ENCODE results near the gene MAML3.
A peak's percentile ranks its signal among the peaks of the same experiment; 100 is the strongest.

MAML3 gene

DNA sequence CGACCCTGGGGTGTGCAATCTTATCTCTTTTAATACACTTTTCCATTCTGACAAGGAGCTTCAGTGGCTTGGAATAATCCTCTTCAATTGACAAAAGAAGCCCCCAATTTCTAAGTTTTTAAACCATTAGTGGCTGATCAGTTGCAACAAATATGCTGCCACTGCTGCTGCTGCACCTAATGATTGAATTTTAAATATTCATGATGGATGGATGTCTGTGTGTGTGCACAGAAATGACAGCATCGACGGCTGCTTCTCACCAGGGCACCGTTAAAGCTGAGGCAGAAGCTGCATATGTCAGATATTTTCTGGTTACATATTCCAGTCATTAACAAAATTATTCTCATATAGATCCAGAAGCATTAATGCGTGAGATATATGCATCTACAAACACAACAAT is 306.0 kb downstream of the MAML3 start:
- TF ChIP-seq, protein P1, sequence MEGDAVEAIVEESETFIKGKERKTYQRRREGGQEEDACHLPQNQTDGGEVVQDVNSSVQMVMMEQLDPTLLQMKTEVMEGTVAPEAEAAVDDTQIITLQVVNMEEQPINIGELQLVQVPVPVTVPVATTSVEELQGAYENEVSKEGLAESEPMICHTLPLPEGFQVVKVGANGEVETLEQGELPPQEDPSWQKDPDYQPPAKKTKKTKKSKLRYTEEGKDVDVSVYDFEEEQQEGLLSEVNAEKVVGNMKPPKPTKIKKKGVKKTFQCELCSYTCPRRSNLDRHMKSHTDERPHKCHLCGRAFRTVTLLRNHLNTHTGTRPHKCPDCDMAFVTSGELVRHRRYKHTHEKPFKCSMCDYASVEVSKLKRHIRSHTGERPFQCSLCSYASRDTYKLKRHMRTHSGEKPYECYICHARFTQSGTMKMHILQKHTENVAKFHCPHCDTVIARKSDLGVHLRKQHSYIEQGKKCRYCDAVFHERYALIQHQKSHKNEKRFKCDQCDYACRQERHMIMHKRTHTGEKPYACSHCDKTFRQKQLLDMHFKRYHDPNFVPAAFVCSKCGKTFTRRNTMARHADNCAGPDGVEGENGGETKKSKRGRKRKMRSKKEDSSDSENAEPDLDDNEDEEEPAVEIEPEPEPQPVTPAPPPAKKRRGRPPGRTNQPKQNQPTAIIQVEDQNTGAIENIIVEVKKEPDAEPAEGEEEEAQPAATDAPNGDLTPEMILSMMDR (IDR thresholded peaks at IDR 0.05; ENCODE audit: low read length, missing control alignments) = no peak
- DNase-seq (ENCODE audit: low read depth) = no peak
- H3K4me3 ChIP-seq (replicated peaks; ENCODE audit: low read depth, low read length) = no peak overlapping the region

DNA sequence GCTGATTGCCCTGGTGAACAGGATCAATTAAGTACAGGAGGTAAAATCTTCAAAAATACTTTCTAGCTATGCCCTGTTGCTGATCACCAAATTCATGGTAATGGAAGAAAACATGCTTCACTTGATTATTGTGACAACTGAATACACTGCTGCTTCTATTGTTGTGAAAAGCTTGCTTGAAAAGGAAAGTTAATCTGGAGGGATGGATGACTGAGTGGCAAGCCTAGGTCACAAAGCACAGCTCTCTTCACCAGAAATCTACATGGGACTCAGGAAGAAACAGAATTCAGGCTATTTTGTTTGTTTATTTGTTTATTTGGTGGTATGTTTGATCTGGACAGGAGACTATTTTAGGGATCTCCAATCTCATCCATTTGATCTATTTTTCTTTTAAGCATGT is 306.4 kb downstream of the MAML3 start:
- no peak for DNase-seq (ENCODE audit: low read depth)

DNA sequence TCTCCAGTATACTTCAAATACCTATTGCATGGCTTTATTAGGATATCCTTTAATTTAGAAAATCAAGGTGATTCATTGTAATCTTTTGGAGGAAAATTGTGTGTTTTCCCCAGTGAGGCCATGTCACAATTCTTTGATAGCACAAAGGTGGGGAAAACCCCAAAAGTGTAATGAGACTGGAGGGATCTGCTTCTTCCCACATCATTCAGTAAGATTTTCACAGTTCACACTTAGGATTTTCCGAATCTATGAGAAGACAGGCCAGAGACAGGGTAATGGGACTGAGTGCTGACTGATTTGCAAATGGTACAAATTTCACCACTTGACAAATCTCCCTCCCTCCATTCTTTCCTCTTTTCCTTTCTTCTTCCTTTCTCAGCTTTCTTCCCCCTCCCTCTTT is 307.2 kb downstream of the MAML3 start:
- TF ChIP-seq, protein P1 (IDR thresholded peaks at IDR 0.05; ENCODE audit: low read length, missing control alignments) = no peak
- DNase-seq (ENCODE audit: low read depth) = no peak
- no peak overlapping the region for H3K4me3 ChIP-seq (replicated peaks; ENCODE audit: low read depth, low read length)

More for the DNA sequence above, 306.4 kb downstream of the MAML3 start:
- TF ChIP-seq, protein P1 (IDR thresholded peaks at IDR 0.05; ENCODE audit: low read length, missing control alignments) = no peak
- no peak overlapping the region for H3K4me3 ChIP-seq (replicated peaks; ENCODE audit: low read depth, low read length)

DNA sequence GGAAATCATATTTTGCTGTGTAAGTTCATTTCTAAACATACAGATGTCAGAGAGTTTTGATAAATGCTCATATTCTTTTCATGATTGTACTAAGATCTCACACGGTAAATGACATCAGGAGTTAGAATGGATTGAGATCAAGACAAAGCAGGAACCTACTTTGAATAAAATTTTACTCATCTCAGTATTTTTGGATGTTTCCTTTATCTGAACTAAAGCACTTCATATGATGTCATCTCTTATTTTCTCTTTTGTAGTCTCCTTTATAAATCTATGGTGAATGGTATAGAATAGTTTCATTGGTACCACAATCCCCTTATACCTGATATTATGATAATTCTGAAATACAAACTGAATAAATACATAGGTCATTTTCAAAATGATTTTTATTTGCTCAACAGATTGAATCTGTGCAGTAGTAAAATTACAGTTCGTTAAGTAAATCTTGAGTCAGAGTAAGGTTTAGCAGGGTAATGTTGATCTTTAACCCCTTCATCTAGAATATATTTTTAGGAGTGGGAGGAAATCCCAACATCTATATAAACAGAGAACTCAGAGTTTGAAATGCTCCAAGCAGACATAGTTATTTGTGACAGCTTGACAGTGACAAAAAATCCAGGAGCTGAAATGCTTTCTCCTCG is 308.4 kb downstream of the MAML3 start:
- TF ChIP-seq, protein P1 (IDR thresholded peaks at IDR 0.05; ENCODE audit: low read length, missing control alignments) = no peak
- DNase-seq (ENCODE audit: low read depth) = no peak
- H3K4me3 ChIP-seq (replicated peaks; ENCODE audit: low read depth, low read length) = no peak overlapping the region

DNA sequence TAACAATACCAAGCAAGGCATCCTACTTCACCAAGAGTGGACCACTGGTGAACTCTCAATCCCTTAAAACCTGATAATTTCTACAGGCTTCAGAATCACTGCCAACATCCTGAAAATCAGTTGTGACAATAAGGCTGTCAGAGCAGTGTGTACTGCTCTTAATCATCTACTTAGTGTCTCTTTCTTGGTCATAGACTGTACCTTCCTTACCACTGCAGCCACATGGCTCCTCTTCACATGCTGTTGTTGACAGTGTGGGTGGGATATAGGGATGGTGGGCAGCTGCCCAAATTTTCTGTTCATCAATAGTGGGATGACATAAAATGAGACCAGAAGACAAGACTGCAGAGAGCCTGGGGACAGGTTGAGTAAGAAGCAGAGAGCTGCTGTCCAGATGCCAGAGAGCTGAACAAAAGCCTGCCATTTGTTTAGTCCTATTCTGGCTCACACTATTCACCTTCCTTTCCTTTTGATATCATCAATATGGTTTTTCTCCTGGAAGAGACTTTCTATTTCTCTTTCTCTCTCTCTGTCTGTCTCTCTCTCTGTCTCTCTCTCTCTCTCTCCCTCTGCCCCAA is 309.4 kb downstream of the MAML3 start:
- DNase-seq (ENCODE audit: low read depth) = peak; percentile 11
- no peak overlapping the region for H3K4me3 ChIP-seq (replicated peaks; ENCODE audit: low read depth, low read length)
- TF ChIP-seq, protein P1 (IDR thresholded peaks at IDR 0.05; ENCODE audit: low read length, missing control alignments) = no peak

DNA sequence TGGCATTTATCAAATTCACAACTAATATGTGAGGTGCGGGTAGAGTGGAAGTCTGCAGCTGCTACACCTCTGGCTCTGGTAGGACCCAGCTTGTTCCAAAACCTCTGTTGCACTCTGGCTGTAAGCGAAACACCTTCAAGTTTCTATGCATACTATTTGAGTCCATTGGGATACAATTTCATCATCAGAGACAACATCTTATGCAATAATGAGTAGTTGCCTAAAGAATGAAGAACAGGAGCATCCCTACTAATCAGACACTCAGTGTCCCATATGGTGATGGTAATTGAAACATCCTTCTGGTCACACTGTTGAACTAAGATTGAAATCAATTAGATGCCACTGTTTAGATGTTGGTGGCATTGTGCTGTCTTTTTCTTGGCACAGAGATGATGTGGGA is 309.9 kb downstream of the MAML3 start:
- TF ChIP-seq, protein P1 (IDR thresholded peaks at IDR 0.05; ENCODE audit: low read length, missing control alignments) = no peak
- DNase-seq (ENCODE audit: low read depth) = peak; percentile 32
- no peak overlapping the region for H3K4me3 ChIP-seq (replicated peaks; ENCODE audit: low read depth, low read length)

DNA sequence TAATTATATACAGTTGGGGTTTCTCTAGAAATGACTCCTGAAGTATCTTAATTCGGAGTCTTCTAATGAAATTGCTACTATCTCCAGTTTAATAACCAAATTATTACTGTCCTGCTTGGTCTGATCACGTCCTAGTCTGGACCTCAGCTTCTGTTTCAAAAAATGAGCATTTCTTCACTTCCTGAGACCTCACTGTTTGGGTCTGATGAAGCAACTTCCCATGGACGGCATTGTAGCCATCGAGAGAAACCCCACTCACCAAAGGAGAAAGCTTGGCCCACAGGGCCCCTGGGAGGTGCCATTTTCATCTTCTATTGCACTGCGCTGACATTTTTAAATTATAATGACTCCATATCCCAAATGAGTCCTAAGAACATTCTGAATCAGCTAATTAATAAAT is 310.3 kb downstream of the MAML3 start:
- TF ChIP-seq, protein P1 (IDR thresholded peaks at IDR 0.05; ENCODE audit: low read length, missing control alignments) = no peak
- no peak for DNase-seq (ENCODE audit: low read depth)
- H3K4me3 ChIP-seq (replicated peaks; ENCODE audit: low read depth, low read length) = no peak overlapping the region
